A673 (cell line): ENCODE measurements around the gene SYT13. TPM values are rescaled to one million over a fixed set of nuclear protein-coding genes. Genes with fewer than 3 reads are reported as not detected.

Source experiments
- BruUV-seq: library from RNA; stranded (reverse); fragments of 400-500 nt; replicated peaks from 2 replicates; lab custom pipeline; 2021; lab: Mats Ljungman, UMichigan
- CTCF ChIA-PET: fragments of 300-600 bp; sonication (Branson Sonifier 250); formaldehyde crosslinking; loops from one replicate; lab custom pipeline; 2022; ENCODE audit warnings: antibody characterized with exemption; lab: Charles Lee
- POLR2A ChIA-PET: fragments of 300-600 bp; sonication (Branson Sonifier 250); formaldehyde crosslinking; loops from one replicate; lab custom pipeline; 2022; ENCODE audit warnings: antibody characterized with exemption; ENCODE audit not compliant: low non-redundant PET; lab: Charles Lee
- DNase-seq: peaks from one replicate; pipeline ENCODE4 v3.0.0-alpha.2; 2015; ENCODE audit warnings: low spot score
- H3K27ac ChIP-seq: fragments of 200-600 bp; sonication (generic); 2 replicates; pipeline ENCODE4 v1.5.1; 2016; ENCODE audit warnings: mixed run types, low read depth, mild to moderate bottlenecking, mixed read lengths, antibody characterized with exemption, low read length; ENCODE audit not compliant: poor library complexity, severe bottlenecking
- H3K27me3 ChIP-seq: fragments of 200-600 bp; sonication (generic); replicated peaks from 2 replicates; pipeline ENCODE4 v1.6.1; 2017; ENCODE audit warnings: mixed run types, low read depth, mild to moderate bottlenecking, mixed read lengths, antibody characterized with exemption, low read length; ENCODE audit not compliant: insufficient read depth, poor library complexity
- H3K36me3 ChIP-seq: fragments of 200-600 bp; sonication (generic); 2 replicates; pipeline ENCODE4 v1.6.1; 2016; ENCODE audit warnings: mixed run types, mild to moderate bottlenecking, mixed read lengths, antibody characterized with exemption, low read length; ENCODE audit not compliant: insufficient read depth, poor library complexity, severe bottlenecking
- H3K4me1 ChIP-seq: fragments of 200-600 bp; sonication (generic); 2 replicates; pipeline ENCODE4 v1.6.1; 2017; ENCODE audit warnings: mixed run types, mild to moderate bottlenecking, mixed read lengths, antibody characterized with exemption, low read length; ENCODE audit not compliant: insufficient read depth, poor library complexity, severe bottlenecking
- H3K4me3 ChIP-seq: fragments of 200-600 bp; sonication (generic); 2 replicates; pipeline ENCODE4 v1.5.1; 2016; ENCODE audit warnings: low read depth, mixed run types, mild to moderate bottlenecking, mixed read lengths, low read length; ENCODE audit not compliant: poor library complexity, severe bottlenecking
- H3K9me3 ChIP-seq: fragments of 200-600 bp; sonication (generic); 2 replicates; pipeline ENCODE4 v1.6.1; 2016; ENCODE audit warnings: mixed run types, low read depth, mild to moderate bottlenecking, mixed read lengths, antibody characterized with exemption, low read length; ENCODE audit not compliant: poor library complexity, severe bottlenecking
- EZH2 ChIP-seq: fragments of 200-600 bp; sonication (generic); IDR thresholded peaks from 2 replicates; pipeline ENCODE4 v1.6.1; 2017; ENCODE audit warnings: borderline replicate concordance, low read depth, mild to moderate bottlenecking, mixed read lengths, antibody characterized with exemption, low read length; ENCODE audit not compliant: poor library complexity, severe bottlenecking
- intact Hi-C: fragments of 100-400 bp; cut with micrococcal nuclease; formaldehyde crosslinking; loops from one replicate; pipeline ENCODE4 v1.10.0; 2022; ENCODE audit not compliant: unreplicated experiment
- total RNA-seq: library from RNA; stranded (reverse); gene quantifications from 2 replicates; pipeline ENCODE4 v1.2.3, GENCODE V29; 2021
- TF ChIP-seq, protein P1 (sequence below): fragments of 300-800, 200-600 bp; sonication (generic); conservative IDR thresholded peaks from 2 replicates; pipeline ENCODE4 v1.5.1; 2017; ENCODE audit warnings: low read depth, mild to moderate bottlenecking, antibody characterized with exemption, low read length, moderate library complexity, mixed read lengths

SYT13 gene
- total RNA-seq, 1 experiment from 2014 or later, result 0.30 TPM

- CTCF ChIA-PET, result interaction anchor here (0.6 kb wide), 1 partner anchor 40 kb away, joined by 3 read pairs; no protein-coding TSS in a partner anchor
- DNase-seq, result no peak
Measured at GRCh38 chr11:45238724-45239123, 47.4 kb downstream of the SYT13 start.

GRCh38 chr11:45237711-45238315 lies 48.3 kb downstream of the SYT13 start:
- no peaks in the 10 kb centered on the region for H3K36me3 ChIP-seq
- intact Hi-C loops, result no loop called here
- no peaks in the 10 kb centered on the region for H3K4me1 ChIP-seq
- TF ChIP-seq EZH2, result no peak
- TF ChIP-seq, protein P1, sequence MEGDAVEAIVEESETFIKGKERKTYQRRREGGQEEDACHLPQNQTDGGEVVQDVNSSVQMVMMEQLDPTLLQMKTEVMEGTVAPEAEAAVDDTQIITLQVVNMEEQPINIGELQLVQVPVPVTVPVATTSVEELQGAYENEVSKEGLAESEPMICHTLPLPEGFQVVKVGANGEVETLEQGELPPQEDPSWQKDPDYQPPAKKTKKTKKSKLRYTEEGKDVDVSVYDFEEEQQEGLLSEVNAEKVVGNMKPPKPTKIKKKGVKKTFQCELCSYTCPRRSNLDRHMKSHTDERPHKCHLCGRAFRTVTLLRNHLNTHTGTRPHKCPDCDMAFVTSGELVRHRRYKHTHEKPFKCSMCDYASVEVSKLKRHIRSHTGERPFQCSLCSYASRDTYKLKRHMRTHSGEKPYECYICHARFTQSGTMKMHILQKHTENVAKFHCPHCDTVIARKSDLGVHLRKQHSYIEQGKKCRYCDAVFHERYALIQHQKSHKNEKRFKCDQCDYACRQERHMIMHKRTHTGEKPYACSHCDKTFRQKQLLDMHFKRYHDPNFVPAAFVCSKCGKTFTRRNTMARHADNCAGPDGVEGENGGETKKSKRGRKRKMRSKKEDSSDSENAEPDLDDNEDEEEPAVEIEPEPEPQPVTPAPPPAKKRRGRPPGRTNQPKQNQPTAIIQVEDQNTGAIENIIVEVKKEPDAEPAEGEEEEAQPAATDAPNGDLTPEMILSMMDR, result no peak
- H3K4me3 ChIP-seq, result no peak overlapping the region
- no peak overlapping the region for H3K27ac ChIP-seq
- ChIA-PET CTCF (interaction anchor here (0.5 to 1.4 kb wide), 5 partner anchors 12 to 620 kb away, joined by 3 to 6 read pairs (median 4); no protein-coding TSS in a partner anchor), POLR2A (interaction anchor here (0.6 to 0.7 kb wide), 3 partner anchors 13 to 763 kb away, joined by 3 to 5 read pairs (median 4); no protein-coding TSS in a partner anchor)
- H3K27me3 ChIP-seq, result peaks cover 22% of the 10 kb centered on the region
- no peak for DNase-seq
- peaks cover 6% of the 10 kb centered on the region for H3K9me3 ChIP-seq
- no TSS peak for BruUV-seq

More at GRCh38 chr11:45238724-45239123, 47.4 kb downstream of the SYT13 start:
- H3K27me3 ChIP-seq, result peaks cover 22% of the 10 kb centered on the region
- POLR2A ChIA-PET, result no interaction called here
- BruUV-seq, result no TSS peak
- no peaks in the 10 kb centered on the region for H3K36me3 ChIP-seq
- H3K9me3 ChIP-seq, result peaks cover 6% of the 10 kb centered on the region
- intact Hi-C loops, result no loop called here
- no peak overlapping the region for H3K27ac ChIP-seq
- H3K4me1 ChIP-seq, result no peaks in the 10 kb centered on the region
- TF ChIP-seq EZH2, result no peak
- TF ChIP-seq, protein P1, result no peak
- H3K4me3 ChIP-seq, result no peak overlapping the region

- intact Hi-C loops, result no loop called here
Measured at GRCh38 chr11:45234306-45235006, 51.7 kb downstream of the SYT13 start.

More at GRCh38 chr11:45234306-45235006, 51.7 kb downstream of the SYT13 start:
- CTCF ChIA-PET, result interaction anchor here (0.6 to 1.1 kb wide), 3 partner anchors 25 to 328 kb away, joined by 3 to 6 read pairs (median 4); no protein-coding TSS in a partner anchor
- peaks cover 17% of the 10 kb centered on the region for H3K27me3 ChIP-seq
- H3K4me1 ChIP-seq, result no peaks in the 10 kb centered on the region
- no peaks in the 10 kb centered on the region for H3K9me3 ChIP-seq
- no TSS peak for BruUV-seq
- TF ChIP-seq EZH2, result no peak
- TF ChIP-seq, protein P1, result no peak
- no peak for DNase-seq
- no peak overlapping the region for H3K4me3 ChIP-seq
- no peak overlapping the region for H3K27ac ChIP-seq
- POLR2A ChIA-PET, result no interaction called here
- H3K36me3 ChIP-seq, result no peaks in the 10 kb centered on the region
